ENCODE results near the gene PPP2R5D. TPM values are rescaled to one million over a fixed set of nuclear protein-coding genes. Genes with fewer than 3 reads are reported as not detected.
"Not testable (repeated sequence)": the region's sequence is repeated elsewhere in the genome, so short reads cannot be mapped to it uniquely, and the experiment has no call there.

PPP2R5D gene
- total RNA-seq: 52.1 and 53.4 TPM in 2 replicates

DNA sequence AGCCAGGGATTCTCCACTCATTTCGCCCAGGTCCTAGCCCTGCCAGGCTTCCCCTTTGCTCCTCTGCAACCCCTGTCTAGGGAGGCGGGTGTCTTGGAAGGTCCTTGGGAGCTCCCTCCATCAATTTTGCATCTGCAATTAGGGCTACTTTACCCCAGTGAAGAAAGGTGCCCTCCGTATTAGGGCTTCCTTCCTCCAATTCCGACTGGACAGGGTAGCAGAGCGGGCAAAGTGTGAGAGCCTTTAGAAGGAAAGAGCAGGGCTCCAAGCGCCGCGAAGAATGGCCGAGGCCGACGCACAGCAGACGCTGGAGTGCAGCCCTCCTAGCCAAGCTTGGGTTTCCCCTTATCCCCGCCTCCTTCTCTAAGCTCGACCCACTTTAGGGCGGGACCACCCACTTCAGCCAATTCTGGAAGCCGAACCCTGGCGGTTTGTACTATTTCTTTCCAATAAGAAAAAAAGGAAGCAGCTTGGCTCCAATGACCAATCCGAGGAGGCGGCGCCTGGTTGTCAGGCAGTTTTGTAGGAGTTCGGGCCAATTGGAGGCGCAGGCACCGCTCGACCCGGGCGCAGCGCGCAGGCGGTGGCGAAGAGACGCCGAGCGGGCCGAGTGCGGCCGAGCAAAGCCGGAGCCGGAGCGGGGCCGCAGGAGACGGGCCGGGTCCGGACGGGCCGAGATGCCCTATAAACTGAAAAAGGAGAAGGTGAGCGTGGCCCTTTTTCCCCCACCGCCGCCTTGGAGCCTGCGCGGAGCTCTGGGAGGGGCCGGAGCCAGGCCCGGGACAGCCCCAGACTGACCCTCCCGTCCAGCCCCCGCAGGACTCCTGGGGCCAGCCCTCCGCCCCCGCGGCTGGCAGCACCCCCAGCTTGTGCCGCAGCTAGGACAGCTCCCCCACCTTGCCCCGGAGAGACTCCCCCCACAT, at the start of gene PPP2R5D:
Gene PPP2R5D (plus strand): TSS at position 570 of the 923 bp plus-strand sequence. CDS start 108 bp downstream, at position 678.
- H3K27ac Mint-ChIP-seq: peak within 1 kb of the TSS; percentile 94

DNA sequence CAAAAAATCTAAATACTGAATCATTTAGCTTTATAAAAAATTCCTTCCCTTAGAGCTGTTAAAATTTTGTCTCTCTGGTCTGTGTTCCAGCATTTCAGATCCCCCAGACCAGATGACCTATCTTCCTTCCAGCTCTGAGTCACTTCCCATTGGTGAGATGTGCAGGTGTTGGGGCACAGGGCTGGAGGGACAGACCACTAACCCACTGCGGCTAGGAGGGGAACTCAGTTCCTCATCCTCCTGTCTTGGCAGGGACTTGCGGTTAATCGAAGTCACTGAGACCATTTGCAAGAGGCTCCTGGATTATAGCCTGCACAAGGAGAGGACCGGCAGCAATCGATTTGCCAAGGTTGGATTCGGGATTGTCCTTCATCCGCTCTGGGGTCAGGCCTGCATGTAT, 49.0 kb upstream of the PPP2R5D start:
- Mint-ChIP-seq H3K27me3 (ENCODE audit: insufficient read depth) (no peaks in the 10 kb centered on the region), H3K4me3 (no peak overlapping the region), H3K4me1 (ENCODE audit: low read depth) (peaks cover 32% of the 10 kb centered on the region), H3K9me3 (no peaks in the 10 kb centered on the region), H3K36me3 (ENCODE audit: low read depth) (peaks cover 29% of the 10 kb centered on the region), H3K27ac (no peak overlapping the region)
- intact Hi-C loops (cut with micrococcal nuclease): no loop called here
- no peak for DNase-seq (ENCODE audit: low spot score)

More for the DNA sequence above, at the start of gene PPP2R5D:
- Mint-ChIP-seq H3K36me3 (ENCODE audit: low read depth) (peaks cover 8% of the 10 kb centered on the region), H3K9me3 (no peaks in the 10 kb centered on the region), H3K4me3 (peak within 1 kb of the TSS; percentile 92), H3K4me1 (ENCODE audit: low read depth) (peaks cover 57% of the 10 kb centered on the region), H3K27me3 (ENCODE audit: insufficient read depth) (no peaks in the 10 kb centered on the region)
- intact Hi-C loops (cut with micrococcal nuclease): loop anchor here (1.0 to 10.0 kb wide), 8 partner anchors 29 to 239 kb away; partner anchors contain the start of genes CNPY3, CUL7, KLC4 and MEA1
- peak; percentile 97 for DNase-seq (ENCODE audit: low spot score)

DNA sequence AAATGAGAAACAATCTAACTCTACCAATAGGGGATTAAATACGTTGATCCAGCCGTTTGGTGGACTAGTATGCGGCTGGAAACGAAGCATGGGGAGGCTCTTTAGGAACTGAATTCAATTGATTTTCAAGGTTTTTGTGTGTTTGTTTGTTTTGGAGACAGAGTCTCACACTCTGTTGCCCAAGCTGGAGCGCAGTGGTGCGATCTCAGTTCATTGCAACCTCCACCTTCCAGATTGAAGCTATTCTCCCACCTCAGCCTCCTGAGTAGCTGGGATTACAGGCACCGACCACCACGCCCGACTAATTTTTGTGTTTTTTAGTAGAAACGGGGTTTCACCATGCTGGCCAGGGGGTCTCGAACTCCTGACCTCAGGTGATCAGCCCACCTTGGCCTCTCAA, 48.0 kb upstream of the PPP2R5D start:
- Mint-ChIP-seq H3K27me3 (ENCODE audit: insufficient read depth) (no peaks in the 10 kb centered on the region), H3K9me3 (no peaks in the 10 kb centered on the region), H3K4me3 (no peak overlapping the region), H3K4me1 (ENCODE audit: low read depth) (peaks cover 23% of the 10 kb centered on the region), H3K27ac (no peak overlapping the region), H3K36me3 (ENCODE audit: low read depth) (peaks cover 26% of the 10 kb centered on the region)
- DNase-seq (ENCODE audit: low spot score): no peak
- intact Hi-C loops (cut with micrococcal nuclease): no loop called here

- Mint-ChIP-seq H3K27me3 (ENCODE audit: insufficient read depth) (no peaks in the 10 kb centered on the region), H3K27ac (peak overlapping the region; percentile 61), H3K4me1 (ENCODE audit: low read depth) (peaks cover 11% of the 10 kb centered on the region), H3K4me3 (no peak overlapping the region), H3K9me3 (no peaks in the 10 kb centered on the region), H3K36me3 (ENCODE audit: low read depth) (peaks cover 22% of the 10 kb centered on the region)
- intact Hi-C loops (cut with micrococcal nuclease): no loop called here
- no peak for DNase-seq (ENCODE audit: low spot score)
These were observed 46.6 kb upstream of the PPP2R5D start for GRCh38 chr6:42937548-42938427.

DNA sequence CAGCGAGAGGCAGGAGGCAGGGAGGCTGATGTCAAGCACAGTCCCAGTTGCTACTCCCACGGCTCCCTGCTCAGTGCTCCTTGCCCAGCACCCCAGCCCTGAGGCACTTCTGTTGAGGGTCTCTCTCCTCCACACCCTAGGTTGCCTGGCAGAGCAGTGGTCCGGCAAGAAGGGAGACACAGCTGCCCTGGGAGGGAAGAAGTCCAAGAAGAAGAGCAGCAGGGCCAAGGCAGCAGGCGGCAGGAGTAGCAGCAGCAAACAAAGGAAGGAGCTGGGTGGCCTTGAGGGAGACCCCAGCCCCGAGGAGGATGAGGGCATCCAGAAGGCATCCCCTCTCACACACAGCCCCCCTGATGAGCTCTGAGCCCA, 46.0 kb upstream of the PPP2R5D start:
- no peak for DNase-seq (ENCODE audit: low spot score)
- Mint-ChIP-seq H3K4me1 (ENCODE audit: low read depth) (peaks cover 5% of the 10 kb centered on the region), H3K36me3 (ENCODE audit: low read depth) (peaks cover 23% of the 10 kb centered on the region), H3K27me3 (ENCODE audit: insufficient read depth) (no peaks in the 10 kb centered on the region), H3K4me3 (no peak overlapping the region), H3K9me3 (no peaks in the 10 kb centered on the region), H3K27ac (no peak overlapping the region)
- intact Hi-C loops (cut with micrococcal nuclease): no loop called here

DNA sequence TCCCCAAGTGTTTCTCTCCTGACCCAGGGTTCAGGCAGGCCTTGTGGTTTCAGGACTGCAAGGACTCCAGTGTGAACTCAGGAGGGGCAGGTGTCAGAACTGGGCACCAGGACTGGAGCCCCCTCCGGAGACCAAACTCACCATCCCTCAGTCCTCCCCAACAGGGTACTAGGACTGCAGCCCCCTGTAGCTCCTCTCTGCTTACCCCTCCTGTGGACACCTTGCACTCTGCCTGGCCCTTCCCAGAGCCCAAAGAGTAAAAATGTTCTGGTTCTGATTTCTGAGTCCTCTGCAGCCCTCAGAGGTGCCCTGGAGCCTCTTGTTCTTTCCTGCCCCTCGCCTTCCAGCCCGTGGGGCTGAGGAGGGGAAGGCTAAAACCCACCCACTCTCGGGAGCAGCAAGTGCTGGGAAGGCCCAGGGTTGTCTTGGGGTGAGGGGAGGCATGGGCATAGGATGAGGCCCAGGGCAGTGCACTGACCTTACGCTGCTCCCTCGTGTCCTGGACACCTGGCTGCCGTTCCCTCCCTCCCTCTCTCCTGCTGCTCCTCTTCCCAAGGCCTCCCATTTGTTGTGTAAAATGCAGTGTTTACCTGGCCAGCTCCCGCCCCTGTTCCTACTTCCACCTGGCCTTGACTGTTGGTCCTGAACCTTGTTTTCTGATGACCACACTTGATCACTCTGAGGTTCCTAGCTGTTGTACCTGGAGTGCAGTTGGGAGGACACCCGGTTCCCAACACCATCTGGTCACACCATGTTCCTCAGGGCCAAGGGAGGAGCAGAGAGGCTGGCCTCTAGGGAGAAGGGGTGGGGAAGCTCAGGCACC, 45.2 kb upstream of the PPP2R5D start:
- Mint-ChIP-seq H3K27ac (no peak overlapping the region), H3K9me3 (no peaks in the 10 kb centered on the region), H3K4me3 (no peak overlapping the region), H3K4me1 (ENCODE audit: low read depth) (peaks cover 4% of the 10 kb centered on the region), H3K36me3 (ENCODE audit: low read depth) (peaks cover 23% of the 10 kb centered on the region), H3K27me3 (ENCODE audit: insufficient read depth) (no peaks in the 10 kb centered on the region)
- DNase-seq (ENCODE audit: low spot score): no peak
- intact Hi-C loops (cut with micrococcal nuclease): no loop called here

- intact Hi-C loops (cut with micrococcal nuclease): no loop called here
- Mint-ChIP-seq H3K4me1 (ENCODE audit: low read depth) (peaks cover 4% of the 10 kb centered on the region), H3K9me3 (no peaks in the 10 kb centered on the region), H3K27ac (no peak overlapping the region), H3K4me3 (no peak overlapping the region), H3K27me3 (ENCODE audit: insufficient read depth) (no peaks in the 10 kb centered on the region), H3K36me3 (ENCODE audit: low read depth) (peaks cover 23% of the 10 kb centered on the region)
- no peak for DNase-seq (ENCODE audit: low spot score)
These were observed 44.6 kb upstream of the PPP2R5D start for GRCh38 chr6:42939810-42940167.

- H3K9me3 Mint-ChIP-seq: no peaks in the 10 kb centered on the region
These were observed 43.8 kb upstream of the PPP2R5D start for GRCh38 chr6:42940493-42941045.

DNA sequence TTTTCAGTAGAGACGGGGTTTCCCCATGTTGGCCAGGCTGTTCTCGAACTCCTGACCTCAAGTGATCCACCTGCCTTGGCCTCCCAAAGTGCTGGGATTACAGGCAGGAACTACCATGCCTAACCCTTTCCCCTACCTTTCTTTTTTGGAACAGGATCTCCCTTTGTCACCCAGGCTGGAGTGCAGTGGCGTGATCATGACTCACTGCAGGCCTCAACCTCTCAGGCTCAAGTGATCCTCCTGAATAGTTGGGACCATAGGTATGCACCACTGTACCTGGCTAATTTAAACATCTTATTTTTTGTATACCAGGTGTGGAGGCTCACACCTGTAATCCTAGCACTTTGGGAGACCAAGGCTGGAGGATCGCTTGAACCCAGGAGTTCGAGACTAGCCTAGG, 43.0 kb upstream of the PPP2R5D start:
- H3K36me3 Mint-ChIP-seq (ENCODE audit: low read depth): peaks cover 15% of the 10 kb centered on the region
- H3K9me3 Mint-ChIP-seq; intact Hi-C loops (cut with micrococcal nuclease); H3K27ac Mint-ChIP-seq; H3K27me3 Mint-ChIP-seq (ENCODE audit: insufficient read depth); DNase-seq (ENCODE audit: low spot score); H3K4me1 Mint-ChIP-seq (ENCODE audit: low read depth); H3K4me3 Mint-ChIP-seq: not testable (repeated sequence)

More at GRCh38 chr6:42940493-42941045, 43.8 kb upstream of the PPP2R5D start:
- H3K4me1 Mint-ChIP-seq (ENCODE audit: low read depth): peaks cover 4% of the 10 kb centered on the region
- intact Hi-C loops (cut with micrococcal nuclease): no loop called here
- no peak overlapping the region for H3K27ac Mint-ChIP-seq
- H3K36me3 Mint-ChIP-seq (ENCODE audit: low read depth): peaks cover 23% of the 10 kb centered on the region
- H3K27me3 Mint-ChIP-seq (ENCODE audit: insufficient read depth): no peaks in the 10 kb centered on the region
- H3K4me3 Mint-ChIP-seq: no peak overlapping the region
- DNase-seq (ENCODE audit: low spot score): no peak

DNA sequence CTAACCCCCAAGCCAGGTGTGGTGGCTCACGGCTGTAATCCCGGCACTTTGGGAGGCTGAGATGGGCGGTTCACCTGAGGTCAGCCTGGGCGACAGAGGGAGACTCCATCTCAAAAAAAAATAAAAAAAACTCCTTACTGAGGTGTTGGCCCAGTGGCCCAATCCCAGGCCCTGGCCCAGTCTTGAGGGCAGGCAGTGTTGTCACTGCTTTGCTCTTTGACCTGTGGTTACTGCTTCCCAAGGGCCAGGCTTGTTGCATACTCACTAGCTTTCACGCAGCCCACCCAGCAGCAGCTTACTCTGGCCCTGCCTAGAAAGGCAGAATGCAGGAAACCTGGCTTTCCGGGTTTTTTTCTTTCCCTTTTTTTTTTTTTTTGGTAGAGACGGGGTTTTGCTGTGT, 41.9 kb upstream of the PPP2R5D start:
- peaks cover 4% of the 10 kb centered on the region for H3K4me1 Mint-ChIP-seq (ENCODE audit: low read depth)
- intact Hi-C loops (cut with micrococcal nuclease): no loop called here
- H3K4me3 Mint-ChIP-seq: no peak overlapping the region
- H3K27me3 Mint-ChIP-seq (ENCODE audit: insufficient read depth): no peaks in the 10 kb centered on the region
- no peaks in the 10 kb centered on the region for H3K9me3 Mint-ChIP-seq
- H3K36me3 Mint-ChIP-seq (ENCODE audit: low read depth): peaks cover 12% of the 10 kb centered on the region
- no peak for DNase-seq (ENCODE audit: low spot score)
- H3K27ac Mint-ChIP-seq: no peak overlapping the region

- Mint-ChIP-seq H3K9me3 (no peaks in the 10 kb centered on the region), H3K27ac (no peak overlapping the region)
- intact Hi-C loops (cut with micrococcal nuclease): no loop called here
These were observed 36.4 kb upstream of the PPP2R5D start for GRCh38 chr6:42947950-42948349.

GRCh38 chr6:42952389-42952788, 32.0 kb upstream of the PPP2R5D start:
- Mint-ChIP-seq H3K4me1 (ENCODE audit: low read depth) (no peaks in the 10 kb centered on the region), H3K36me3 (ENCODE audit: low read depth) (peaks cover 4% of the 10 kb centered on the region), H3K4me3 (no peak overlapping the region), H3K27me3 (ENCODE audit: insufficient read depth) (no peaks in the 10 kb centered on the region), H3K9me3 (no peaks in the 10 kb centered on the region), H3K27ac (no peak overlapping the region)
- intact Hi-C loops (cut with micrococcal nuclease): no loop called here
- DNase-seq (ENCODE audit: low spot score): no peak

More at GRCh38 chr6:42947950-42948349, 36.4 kb upstream of the PPP2R5D start:
- H3K36me3 Mint-ChIP-seq (ENCODE audit: low read depth): peaks cover 7% of the 10 kb centered on the region
- H3K4me1 Mint-ChIP-seq (ENCODE audit: low read depth): no peaks in the 10 kb centered on the region
- no peak overlapping the region for H3K4me3 Mint-ChIP-seq
- no peak for DNase-seq (ENCODE audit: low spot score)
- no peaks in the 10 kb centered on the region for H3K27me3 Mint-ChIP-seq (ENCODE audit: insufficient read depth)
